Measurements from ENCODE around the gene DSC1. TPM values are rescaled to one million over a fixed set of nuclear protein-coding genes. Genes with fewer than 3 reads are reported as not detected.

Gene DSC1
- polyA plus RNA-seq, 2 donors: 0.04 to 0.16 TPM

GRCh38 chr18:31203794-31204148, 41.1 kb upstream of the DSC1 start:
- Histone ChIP-seq H3K36me3 (ENCODE audit: control insufficient read depth in 2 of 2, insufficient read depth in 2 of 2, low read length in 1 of 2) (no peaks in the 10 kb centered on the region), H3K9me3 (ENCODE audit: control insufficient read depth in 2 of 2, insufficient read depth in 1 of 2, low read depth in 1 of 2, low read length in 1 of 2) (no peaks in the 10 kb centered on the region), H3K27me3 (ENCODE audit: control insufficient read depth in 1 of 2, insufficient read depth in 2 of 2, low read length in 2 of 2) (no peaks in the 10 kb centered on the region), H3K27ac (ENCODE audit: low read depth in 2 of 2, low read length in 1 of 2) (peak overlapping the region; percentile 12 to 42), H3K4me3 (ENCODE audit: low read depth in 1 of 2, low read length in 2 of 2) (no peak overlapping the region), H3K4me1 (ENCODE audit: control insufficient read depth in 2 of 2, insufficient read depth in 2 of 2, low read length in 1 of 2) (peaks cover 0 to 5% of the 10 kb centered on the region in 2 donors)
- WGBS, 2 donors: 45 to 52% methylated on average over 5 of the region's 5 CpGs

- 43 to 48% methylated on average over 9 of the region's 9 CpGs for WGBS, 2 donors
- Histone ChIP-seq H3K27me3 (ENCODE audit: control insufficient read depth in 1 of 2, insufficient read depth in 2 of 2, low read length in 2 of 2) (no peaks in the 10 kb centered on the region), H3K9me3 (ENCODE audit: control insufficient read depth in 2 of 2, insufficient read depth in 1 of 2, low read depth in 1 of 2, low read length in 1 of 2) (no peaks in the 10 kb centered on the region), H3K27ac (ENCODE audit: low read depth in 2 of 2, low read length in 1 of 2) (peak overlapping the region; percentile 17 to 62), H3K4me1 (ENCODE audit: control insufficient read depth in 2 of 2, insufficient read depth in 2 of 2, low read length in 1 of 2) (peaks cover 0 to 5% of the 10 kb centered on the region in 2 donors), H3K36me3 (ENCODE audit: control insufficient read depth in 2 of 2, insufficient read depth in 2 of 2, low read length in 1 of 2) (no peaks in the 10 kb centered on the region), H3K4me3 (ENCODE audit: low read depth in 1 of 2, low read length in 2 of 2) (no peak overlapping the region)
These were observed 40.6 kb upstream of the DSC1 start for GRCh38 chr18:31203096-31203793.

GRCh38 chr18:31199190-31199769, 36.6 kb upstream of the DSC1 start:
- peaks cover 0 to 2% of the 10 kb centered on the region in 2 donors for H3K4me1 ChIP-seq (ENCODE audit: control insufficient read depth in 2 of 2, insufficient read depth in 2 of 2, low read length in 1 of 2)

GRCh38 chr18:31197676-31198075, 35.0 kb upstream of the DSC1 start:
- H3K27ac ChIP-seq (ENCODE audit: low read depth in 2 of 2, low read length in 1 of 2): peak overlapping the region in 1 of 2 donors; percentile 22
- no peak overlapping the region for H3K4me3 ChIP-seq (ENCODE audit: low read depth in 1 of 2, low read length in 2 of 2)
- H3K36me3 ChIP-seq (ENCODE audit: control insufficient read depth in 2 of 2, insufficient read depth in 2 of 2, low read length in 1 of 2): no peaks in the 10 kb centered on the region
- 8 to 9% methylated on average over 2 of the region's 2 CpGs for WGBS, 2 donors
- no peaks in the 10 kb centered on the region for H3K4me1 ChIP-seq (ENCODE audit: control insufficient read depth in 2 of 2, insufficient read depth in 2 of 2, low read length in 1 of 2)
- H3K27me3 ChIP-seq (ENCODE audit: control insufficient read depth in 1 of 2, insufficient read depth in 2 of 2, low read length in 2 of 2): no peaks in the 10 kb centered on the region
- H3K9me3 ChIP-seq (ENCODE audit: control insufficient read depth in 2 of 2, insufficient read depth in 1 of 2, low read depth in 1 of 2, low read length in 1 of 2): no peaks in the 10 kb centered on the region

More at GRCh38 chr18:31199190-31199769, 36.6 kb upstream of the DSC1 start:
- Histone ChIP-seq H3K27me3 (ENCODE audit: control insufficient read depth in 1 of 2, insufficient read depth in 2 of 2, low read length in 2 of 2) (no peaks in the 10 kb centered on the region), H3K36me3 (ENCODE audit: control insufficient read depth in 2 of 2, insufficient read depth in 2 of 2, low read length in 1 of 2) (no peaks in the 10 kb centered on the region), H3K27ac (ENCODE audit: low read depth in 2 of 2, low read length in 1 of 2) (peak overlapping the region; percentile 74 to 83), H3K9me3 (ENCODE audit: control insufficient read depth in 2 of 2, insufficient read depth in 1 of 2, low read depth in 1 of 2, low read length in 1 of 2) (no peaks in the 10 kb centered on the region), H3K4me3 (ENCODE audit: low read depth in 1 of 2, low read length in 2 of 2) (no peak overlapping the region)
- 36 to 41% methylated on average over 5 of the region's 5 CpGs for WGBS, 2 donors

GRCh38 chr18:31195063-31195462, 32.4 kb upstream of the DSC1 start:
- WGBS, 2 donors: 77 to 84% methylated on average over 3 of the region's 3 CpGs
- no peaks in the 10 kb centered on the region for H3K9me3 ChIP-seq (ENCODE audit: control insufficient read depth in 2 of 2, insufficient read depth in 1 of 2, low read depth in 1 of 2, low read length in 1 of 2)
- no peaks in the 10 kb centered on the region for H3K36me3 ChIP-seq (ENCODE audit: control insufficient read depth in 2 of 2, insufficient read depth in 2 of 2, low read length in 1 of 2)
- H3K4me1 ChIP-seq (ENCODE audit: control insufficient read depth in 2 of 2, insufficient read depth in 2 of 2, low read length in 1 of 2): no peaks in the 10 kb centered on the region
- no peak overlapping the region for H3K4me3 ChIP-seq (ENCODE audit: low read depth in 1 of 2, low read length in 2 of 2)
- H3K27ac ChIP-seq (ENCODE audit: low read depth in 2 of 2, low read length in 1 of 2): no peak overlapping the region
- H3K27me3 ChIP-seq (ENCODE audit: control insufficient read depth in 1 of 2, insufficient read depth in 2 of 2, low read length in 2 of 2): no peaks in the 10 kb centered on the region

- H3K27ac ChIP-seq (ENCODE audit: low read depth in 2 of 2, low read length in 1 of 2): peak overlapping the region; percentile 74 to 90
These were observed 29.6 kb upstream of the DSC1 start for GRCh38 chr18:31192086-31192776.

GRCh38 chr18:31190919-31191318, 28.3 kb upstream of the DSC1 start:
- no peaks in the 10 kb centered on the region for H3K36me3 ChIP-seq (ENCODE audit: control insufficient read depth in 2 of 2, insufficient read depth in 2 of 2, low read length in 1 of 2)
- H3K27me3 ChIP-seq (ENCODE audit: control insufficient read depth in 1 of 2, insufficient read depth in 2 of 2, low read length in 2 of 2): no peaks in the 10 kb centered on the region
- 59 to 60% methylated on average over 2 of the region's 2 CpGs for WGBS, 2 donors
- H3K4me1 ChIP-seq (ENCODE audit: control insufficient read depth in 2 of 2, insufficient read depth in 2 of 2, low read length in 1 of 2): no peaks in the 10 kb centered on the region
- H3K4me3 ChIP-seq (ENCODE audit: low read depth in 1 of 2, low read length in 2 of 2): no peak overlapping the region
- H3K27ac ChIP-seq (ENCODE audit: low read depth in 2 of 2, low read length in 1 of 2): no peak overlapping the region
- H3K9me3 ChIP-seq (ENCODE audit: control insufficient read depth in 2 of 2, insufficient read depth in 1 of 2, low read depth in 1 of 2, low read length in 1 of 2): no peaks in the 10 kb centered on the region

More at GRCh38 chr18:31192086-31192776, 29.6 kb upstream of the DSC1 start:
- Histone ChIP-seq H3K36me3 (ENCODE audit: control insufficient read depth in 2 of 2, insufficient read depth in 2 of 2, low read length in 1 of 2) (no peaks in the 10 kb centered on the region), H3K4me1 (ENCODE audit: control insufficient read depth in 2 of 2, insufficient read depth in 2 of 2, low read length in 1 of 2) (no peaks in the 10 kb centered on the region), H3K9me3 (ENCODE audit: control insufficient read depth in 2 of 2, insufficient read depth in 1 of 2, low read depth in 1 of 2, low read length in 1 of 2) (no peaks in the 10 kb centered on the region), H3K4me3 (ENCODE audit: low read depth in 1 of 2, low read length in 2 of 2) (no peak overlapping the region), H3K27me3 (ENCODE audit: control insufficient read depth in 1 of 2, insufficient read depth in 2 of 2, low read length in 2 of 2) (no peaks in the 10 kb centered on the region)

GRCh38 chr18:31189757-31190156, 27.1 kb upstream of the DSC1 start:
- no peaks in the 10 kb centered on the region for H3K4me1 ChIP-seq (ENCODE audit: control insufficient read depth in 2 of 2, insufficient read depth in 2 of 2, low read length in 1 of 2)
- no peaks in the 10 kb centered on the region for H3K9me3 ChIP-seq (ENCODE audit: control insufficient read depth in 2 of 2, insufficient read depth in 1 of 2, low read depth in 1 of 2, low read length in 1 of 2)
- no peak overlapping the region for H3K27ac ChIP-seq (ENCODE audit: low read depth in 2 of 2, low read length in 1 of 2)
- no peaks in the 10 kb centered on the region for H3K36me3 ChIP-seq (ENCODE audit: control insufficient read depth in 2 of 2, insufficient read depth in 2 of 2, low read length in 1 of 2)
- WGBS, 2 donors: 73 to 79% methylated on average over 2 of the region's 2 CpGs
- H3K27me3 ChIP-seq (ENCODE audit: control insufficient read depth in 1 of 2, insufficient read depth in 2 of 2, low read length in 2 of 2): no peaks in the 10 kb centered on the region
- no peak overlapping the region for H3K4me3 ChIP-seq (ENCODE audit: low read depth in 1 of 2, low read length in 2 of 2)

- H3K4me1 ChIP-seq (ENCODE audit: control insufficient read depth in 2 of 2, insufficient read depth in 2 of 2, low read length in 1 of 2): no peaks in the 10 kb centered on the region
- H3K36me3 ChIP-seq (ENCODE audit: control insufficient read depth in 2 of 2, insufficient read depth in 2 of 2, low read length in 1 of 2): no peaks in the 10 kb centered on the region
- H3K27ac ChIP-seq (ENCODE audit: low read depth in 2 of 2, low read length in 1 of 2): no peak overlapping the region
- H3K9me3 ChIP-seq (ENCODE audit: control insufficient read depth in 2 of 2, insufficient read depth in 1 of 2, low read depth in 1 of 2, low read length in 1 of 2): no peaks in the 10 kb centered on the region
- H3K4me3 ChIP-seq (ENCODE audit: low read depth in 1 of 2, low read length in 2 of 2): no peak overlapping the region
- 53 to 69% methylated on average over 4 of the region's 4 CpGs for WGBS, 2 donors
- H3K27me3 ChIP-seq (ENCODE audit: control insufficient read depth in 1 of 2, insufficient read depth in 2 of 2, low read length in 2 of 2): no peaks in the 10 kb centered on the region
These were observed 22.7 kb upstream of the DSC1 start for GRCh38 chr18:31185186-31185950.
